HG03280 (cell line): Measurements from ENCODE around the gene ANKZF1.

Experiments
- ATAC-seq: cut with Tn5 transposase; IDR thresholded peaks from one replicate; pipeline ENCODE4 v1.9.1; 2021; ENCODE audit warnings: mild to moderate bottlenecking, moderate library complexity; ENCODE audit not compliant: unreplicated experiment

Gene ANKZF1

GRCh38 chr2:219207884-219208740, 21.5 kb upstream of the ANKZF1 start:
- no peak for ATAC-seq

GRCh38 chr2:219209236-219210195, 20.1 kb upstream of the ANKZF1 start:
- ATAC-seq: no peak

GRCh38 chr2:219210196-219210885, 19.3 kb upstream of the ANKZF1 start:
- ATAC-seq: no peak

- no peak for ATAC-seq
Observed at GRCh38 chr2:219210886-219211362, 18.7 kb upstream of the ANKZF1 start.

GRCh38 chr2:219213026-219213415, 16.6 kb upstream of the ANKZF1 start:
- no peak for ATAC-seq

- ATAC-seq: no peak
Observed at GRCh38 chr2:219213486-219214071, 16.0 kb upstream of the ANKZF1 start.

GRCh38 chr2:219214141-219214540, 15.5 kb upstream of the ANKZF1 start:
- no peak for ATAC-seq

GRCh38 chr2:219214786-219215185, 14.8 kb upstream of the ANKZF1 start:
- no peak for ATAC-seq

- ATAC-seq: no peak
Observed at GRCh38 chr2:219215871-219216534, 13.6 kb upstream of the ANKZF1 start.

- no peak for ATAC-seq
Observed at GRCh38 chr2:219216535-219216915, 13.1 kb upstream of the ANKZF1 start.

- ATAC-seq: peak; percentile 15
Observed at GRCh38 chr2:219218217-219218731, 11.3 kb upstream of the ANKZF1 start.

- ATAC-seq: peak; percentile 83
Observed at GRCh38 chr2:219218732-219219701, 10.6 kb upstream of the ANKZF1 start, which contains the start of gene ABCB6. Gene ABCB6 (minus strand): TSS chr2:219218958. CDS start chr2:219218673, 285 bp downstream.

GRCh38 chr2:219219784-219220532, 9.6 kb upstream of the ANKZF1 start:
- ATAC-seq: no peak

GRCh38 chr2:219220652-219221402, 8.8 kb upstream of the ANKZF1 start:
- ATAC-seq: no peak

GRCh38 chr2:219221957-219222518, 7.6 kb upstream of the ANKZF1 start:
- ATAC-seq: no peak

- no peak for ATAC-seq
Observed at GRCh38 chr2:219223831-219224610, 5.6 kb upstream of the ANKZF1 start.
